Mesodermal cell (in vitro differentiated cells): ENCODE results near the gene SRA1. TPM values are rescaled to one million over a fixed set of nuclear protein-coding genes. Genes with fewer than 3 reads are reported as not detected.
"Not testable (repeated sequence)": the region's sequence is repeated elsewhere in the genome, so short reads cannot be mapped to it uniquely, and the experiment has no call there.

Experiments used
- H3K27ac ChIP-seq: 2 replicates; pipeline ENCODE4 v1.7.0; 2013; ENCODE audit warnings: mild to moderate bottlenecking, low read depth, low read length, moderate library complexity; ENCODE audit not compliant: severe bottlenecking
- H3K36me3 ChIP-seq: 2 replicates; pipeline ENCODE4 v1.7.1; 2013; ENCODE audit warnings: mild to moderate bottlenecking, low read length, moderate library complexity; ENCODE audit not compliant: control insufficient read depth, insufficient read depth
- H3K4me1 ChIP-seq: one replicate; pipeline ENCODE4 v1.7.1; 2013; ENCODE audit warnings: mild to moderate bottlenecking, low read length; ENCODE audit not compliant: insufficient read depth, control insufficient read depth, poor library complexity, severe bottlenecking
- H3K4me3 ChIP-seq: 2 replicates; pipeline ENCODE4 v1.7.0; 2013; ENCODE audit warnings: low read length, control low read depth, mild to moderate bottlenecking; ENCODE audit not compliant: insufficient read depth, poor library complexity, severe bottlenecking; ENCODE audit errors: extremely low read depth
- H3K9me3 ChIP-seq: 2 replicates; pipeline ENCODE4 v1.7.1; 2013; ENCODE audit warnings: mild to moderate bottlenecking, low read length, moderate library complexity; ENCODE audit not compliant: control insufficient read depth
- WGBS, 2 experiments: methylation state at CpG; one replicate each; pipeline ENCODE4 v1.1.5; 2013; ENCODE audit warnings: missing lambda C conversion rate in 2 of 2; ENCODE audit not compliant: insufficient coverage in 2 of 2; 5-methylcytosine and 5-hydroxymethylcytosine counted together
- polyA plus RNA-seq, 2 experiments: library from polyadenylated mRNA; stranded (reverse); fragments of 50-300 nt; gene quantifications; one replicate each; pipeline ENCODE4 v1.2.3, GENCODE V29; 2013

SRA1 gene
- polyA plus RNA-seq (2013, experiment 1 of 2) = 35.2 TPM
- polyA plus RNA-seq (2013, experiment 2 of 2) = 31.7 TPM

- Histone ChIP-seq H3K4me1 (peaks cover 15% of the 10 kb centered on the region), H3K27ac (peak within 1 kb of the TSS; percentile 84), H3K9me3 (no peaks in the 10 kb centered on the region), H3K36me3 (peaks cover 49% of the 10 kb centered on the region), H3K4me3 (peak within 1 kb of the TSS; percentile 82)
- 1 to 3% methylated on average over 30 to 36 of the region's 46 CpGs for WGBS, 2 experiments
Measured at GRCh38 chr5:140557136-140557805, at the start of gene SRA1. Gene SRA1, minus strand, starts transcription at chr5:140557473. Its CDS starts 21 bp downstream, at chr5:140557452.

GRCh38 chr5:140607031-140607430 lies 49.8 kb upstream of the SRA1 start:
- H3K9me3 ChIP-seq = peaks cover 19% of the 10 kb centered on the region
- H3K36me3 ChIP-seq = no peaks in the 10 kb centered on the region
- H3K27ac ChIP-seq = no peak overlapping the region
- no peak overlapping the region for H3K4me3 ChIP-seq
- no CpG with 5 or more reads among the region's 2 CpGs for WGBS, 2 experiments
- peaks cover 6% of the 10 kb centered on the region for H3K4me1 ChIP-seq

GRCh38 chr5:140605879-140606278 lies 48.6 kb upstream of the SRA1 start:
- Histone ChIP-seq H3K36me3 (no peaks in the 10 kb centered on the region), H3K4me1 (no peaks in the 10 kb centered on the region), H3K27ac (no peak overlapping the region), H3K9me3 (peaks cover 16% of the 10 kb centered on the region), H3K4me3 (no peak overlapping the region)
- 79% methylated on average over 2 of the region's 3 CpGs; no CpG with 5 or more reads in 1 of the 2 experiments for WGBS, 2 experiments

- Histone ChIP-seq H3K27ac (no peak overlapping the region), H3K4me3 (no peak overlapping the region), H3K36me3 (no peaks in the 10 kb centered on the region), H3K9me3 (no peaks in the 10 kb centered on the region), H3K4me1 (no peaks in the 10 kb centered on the region)
- no CpG with 5 or more reads among the region's 2 CpGs for WGBS, 2 experiments
Measured at GRCh38 chr5:140603734-140604133, 46.5 kb upstream of the SRA1 start.

GRCh38 chr5:140603446-140603698 lies 46.1 kb upstream of the SRA1 start:
- not testable (repeated sequence) for H3K27ac ChIP-seq, H3K4me3 ChIP-seq, H3K4me1 ChIP-seq, H3K36me3 ChIP-seq, H3K9me3 ChIP-seq
- 90 to 100% methylated on average over 3 of the region's 4 CpGs for WGBS, 2 experiments

- 71 to 90% methylated on average over 2 of the region's 4 CpGs for WGBS, 2 experiments
- H3K4me1 ChIP-seq = no peaks in the 10 kb centered on the region
- H3K27ac ChIP-seq = no peak overlapping the region
- H3K4me3 ChIP-seq = no peak overlapping the region
- H3K9me3 ChIP-seq = no peaks in the 10 kb centered on the region
- H3K36me3 ChIP-seq = no peaks in the 10 kb centered on the region
Measured at GRCh38 chr5:140602147-140602546, 44.9 kb upstream of the SRA1 start.

- Histone ChIP-seq H3K27ac (no peak overlapping the region), H3K4me1 (no peaks in the 10 kb centered on the region), H3K4me3 (no peak overlapping the region), H3K36me3 (no peaks in the 10 kb centered on the region), H3K9me3 (no peaks in the 10 kb centered on the region)
Measured at GRCh38 chr5:140600096-140600495, 42.8 kb upstream of the SRA1 start.

- Histone ChIP-seq H3K4me1 (no peaks in the 10 kb centered on the region), H3K27ac (no peak overlapping the region), H3K36me3 (no peaks in the 10 kb centered on the region), H3K9me3 (no peaks in the 10 kb centered on the region), H3K4me3 (no peak overlapping the region)
- WGBS, 2 experiments = 90 to 100% methylated on average over 1 of the region's 2 CpGs
Measured at GRCh38 chr5:140598836-140599235, 41.6 kb upstream of the SRA1 start.

GRCh38 chr5:140596321-140596741 lies 39.1 kb upstream of the SRA1 start:
- 83 to 86% methylated on average over 1 of the region's 1 CpG for WGBS, 2 experiments
- Histone ChIP-seq H3K36me3 (no peaks in the 10 kb centered on the region), H3K27ac (no peak overlapping the region), H3K4me3 (no peak overlapping the region), H3K4me1 (peaks cover 10% of the 10 kb centered on the region), H3K9me3 (no peaks in the 10 kb centered on the region)

GRCh38 chr5:140595538-140596300 lies 38.4 kb upstream of the SRA1 start:
- Histone ChIP-seq H3K27ac (no peak overlapping the region), H3K4me3 (no peak overlapping the region), H3K9me3 (no peaks in the 10 kb centered on the region), H3K36me3 (no peaks in the 10 kb centered on the region), H3K4me1 (peaks cover 10% of the 10 kb centered on the region)
- 85 to 92% methylated on average over 2 to 3 of the region's 5 CpGs for WGBS, 2 experiments

GRCh38 chr5:140594169-140594568 lies 36.9 kb upstream of the SRA1 start:
- WGBS, 2 experiments = 88 to 92% methylated on average over 6 of the region's 6 CpGs
- Histone ChIP-seq H3K4me3 (no peak overlapping the region), H3K9me3 (no peaks in the 10 kb centered on the region), H3K4me1 (peaks cover 10% of the 10 kb centered on the region), H3K27ac (no peak overlapping the region), H3K36me3 (no peaks in the 10 kb centered on the region)
